ENCODE data around the gene MLLT3. TPM values are rescaled to one million over a fixed set of nuclear protein-coding genes. Genes with fewer than 3 reads are reported as not detected.

Gene MLLT3
- total RNA-seq, 4 donors from 2014 or later = 4.8 to 17.8 (median 12.1) TPM

DNA sequence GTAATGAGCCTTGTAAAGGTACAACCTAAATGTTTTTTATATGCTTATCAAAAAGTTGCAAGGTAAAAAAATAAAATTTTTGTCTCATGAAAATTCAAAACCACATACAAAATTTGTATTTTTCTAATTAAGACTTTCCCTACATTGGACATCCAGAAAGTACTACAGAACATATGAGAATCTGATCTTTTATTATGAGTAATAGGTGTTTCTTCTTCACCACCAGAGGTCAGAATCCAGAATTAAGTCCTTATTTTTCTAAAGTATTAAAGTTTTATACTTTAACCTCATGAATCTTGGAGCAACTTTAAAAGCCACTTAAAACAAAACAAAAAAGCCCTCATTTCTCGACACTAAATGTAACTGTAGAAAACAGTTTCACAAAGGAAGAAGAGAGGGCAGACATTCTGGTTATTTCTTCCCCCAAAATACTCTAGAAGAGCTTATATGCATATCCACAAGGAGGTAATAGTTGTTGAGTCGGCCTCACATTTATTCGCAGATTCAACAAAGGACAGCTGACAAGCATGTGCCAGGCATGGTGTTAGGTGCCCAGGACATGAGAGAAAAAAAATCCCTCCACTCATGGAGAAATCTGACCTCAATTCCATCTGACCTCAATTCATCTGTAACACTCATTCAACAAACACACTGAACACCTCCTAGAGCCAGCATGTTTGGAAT is 69.3 kb downstream of the MLLT3 start:
- ATAC-seq (ENCODE audit: low FRiP score) (no peak), DNase-seq (ENCODE audit: low spot score) (no peak)
- TF ChIP-seq, protein P1, sequence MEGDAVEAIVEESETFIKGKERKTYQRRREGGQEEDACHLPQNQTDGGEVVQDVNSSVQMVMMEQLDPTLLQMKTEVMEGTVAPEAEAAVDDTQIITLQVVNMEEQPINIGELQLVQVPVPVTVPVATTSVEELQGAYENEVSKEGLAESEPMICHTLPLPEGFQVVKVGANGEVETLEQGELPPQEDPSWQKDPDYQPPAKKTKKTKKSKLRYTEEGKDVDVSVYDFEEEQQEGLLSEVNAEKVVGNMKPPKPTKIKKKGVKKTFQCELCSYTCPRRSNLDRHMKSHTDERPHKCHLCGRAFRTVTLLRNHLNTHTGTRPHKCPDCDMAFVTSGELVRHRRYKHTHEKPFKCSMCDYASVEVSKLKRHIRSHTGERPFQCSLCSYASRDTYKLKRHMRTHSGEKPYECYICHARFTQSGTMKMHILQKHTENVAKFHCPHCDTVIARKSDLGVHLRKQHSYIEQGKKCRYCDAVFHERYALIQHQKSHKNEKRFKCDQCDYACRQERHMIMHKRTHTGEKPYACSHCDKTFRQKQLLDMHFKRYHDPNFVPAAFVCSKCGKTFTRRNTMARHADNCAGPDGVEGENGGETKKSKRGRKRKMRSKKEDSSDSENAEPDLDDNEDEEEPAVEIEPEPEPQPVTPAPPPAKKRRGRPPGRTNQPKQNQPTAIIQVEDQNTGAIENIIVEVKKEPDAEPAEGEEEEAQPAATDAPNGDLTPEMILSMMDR (IDR thresholded peaks at IDR 0.05) = no peak

DNA sequence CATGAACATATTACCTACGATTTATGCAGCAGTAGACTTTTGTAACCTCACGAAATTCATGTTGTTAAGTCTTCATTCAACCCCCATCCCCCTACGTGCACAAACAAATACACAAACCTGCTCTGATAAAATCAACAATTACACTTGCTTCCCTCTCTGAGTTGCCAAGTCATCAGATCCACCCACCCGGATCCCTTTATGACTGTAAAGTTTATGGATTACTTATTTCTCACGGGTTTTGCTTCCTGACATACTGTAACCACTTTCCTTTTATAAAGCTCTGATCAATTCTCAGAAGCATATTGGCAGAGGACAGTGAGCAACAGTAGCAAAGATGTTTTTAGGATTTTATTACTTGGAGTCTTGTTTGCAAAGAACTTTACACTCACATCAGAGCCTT is 70.5 kb downstream of the MLLT3 start:
- ATAC-seq (ENCODE audit: low FRiP score) (no peak), DNase-seq (ENCODE audit: low spot score) (no peak)
- TF ChIP-seq, protein P1 (IDR thresholded peaks at IDR 0.05) = no peak

DNA sequence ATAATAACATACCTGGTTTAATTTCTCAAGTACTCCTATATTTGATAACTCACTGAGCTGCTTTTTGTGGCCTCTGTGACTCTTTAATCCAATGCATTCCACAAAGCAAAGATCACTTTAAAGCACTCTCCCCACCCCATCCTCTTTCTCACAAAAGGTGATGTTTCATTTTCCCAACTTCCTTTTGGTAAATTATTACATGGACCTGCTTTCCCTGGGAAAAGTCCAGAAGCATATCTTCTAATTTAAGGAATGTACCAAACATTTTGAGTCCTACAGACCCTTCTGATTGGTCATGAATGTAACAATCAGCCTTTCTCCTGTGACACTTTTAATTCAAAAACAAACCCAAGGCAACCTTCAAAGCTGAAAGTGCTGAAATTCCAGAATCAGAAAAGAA is 71.1 kb downstream of the MLLT3 start:
- DNase-seq (ENCODE audit: low spot score) = no peak
- TF ChIP-seq, protein P1 (IDR thresholded peaks at IDR 0.05) = no peak
- no peak for ATAC-seq (ENCODE audit: low FRiP score)

DNA sequence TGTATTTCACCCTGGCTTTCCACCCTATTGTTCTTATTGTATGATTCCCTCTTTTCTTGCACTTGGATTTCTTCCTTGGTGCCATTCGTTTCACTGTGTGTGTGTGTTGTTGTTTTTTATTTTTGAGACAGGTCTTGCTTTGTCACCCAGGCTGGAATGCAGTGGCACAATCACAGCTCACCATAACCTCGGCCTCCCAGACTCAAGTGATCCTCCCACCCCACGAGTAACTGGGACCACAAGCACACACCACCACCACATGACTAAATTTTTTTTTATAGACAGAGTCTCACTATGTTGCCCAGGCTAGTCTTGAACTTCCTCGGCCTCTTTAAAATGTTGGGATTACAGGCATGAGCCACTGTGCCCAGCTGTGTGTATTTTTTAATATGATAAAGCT is 72.0 kb downstream of the MLLT3 start:
- DNase-seq (ENCODE audit: low spot score) (no peak), ATAC-seq (ENCODE audit: low FRiP score) (no peak)
- TF ChIP-seq, protein P1 (IDR thresholded peaks at IDR 0.05) = no peak

DNA sequence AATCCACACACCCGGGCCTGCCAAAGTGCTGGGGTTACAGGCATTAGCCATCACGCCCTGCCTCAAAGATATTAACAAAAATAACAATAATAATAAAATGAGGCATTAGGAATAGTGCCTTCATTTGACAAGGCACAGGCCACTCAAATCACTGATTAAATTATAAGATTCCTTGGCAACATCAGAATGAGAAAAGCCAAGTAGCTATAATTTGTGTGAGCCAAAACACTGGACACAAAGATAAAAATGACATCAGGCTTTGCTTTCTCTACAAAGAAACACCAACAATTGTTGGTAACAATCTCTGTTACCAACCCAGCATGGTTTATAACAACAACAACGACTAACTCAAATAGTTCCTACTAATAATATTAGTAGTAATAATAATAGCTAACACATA is 73.2 kb downstream of the MLLT3 start:
- ATAC-seq (ENCODE audit: low FRiP score) = no peak
- TF ChIP-seq, protein P1 (IDR thresholded peaks at IDR 0.05) = no peak
- DNase-seq (ENCODE audit: low spot score) = no peak

DNA sequence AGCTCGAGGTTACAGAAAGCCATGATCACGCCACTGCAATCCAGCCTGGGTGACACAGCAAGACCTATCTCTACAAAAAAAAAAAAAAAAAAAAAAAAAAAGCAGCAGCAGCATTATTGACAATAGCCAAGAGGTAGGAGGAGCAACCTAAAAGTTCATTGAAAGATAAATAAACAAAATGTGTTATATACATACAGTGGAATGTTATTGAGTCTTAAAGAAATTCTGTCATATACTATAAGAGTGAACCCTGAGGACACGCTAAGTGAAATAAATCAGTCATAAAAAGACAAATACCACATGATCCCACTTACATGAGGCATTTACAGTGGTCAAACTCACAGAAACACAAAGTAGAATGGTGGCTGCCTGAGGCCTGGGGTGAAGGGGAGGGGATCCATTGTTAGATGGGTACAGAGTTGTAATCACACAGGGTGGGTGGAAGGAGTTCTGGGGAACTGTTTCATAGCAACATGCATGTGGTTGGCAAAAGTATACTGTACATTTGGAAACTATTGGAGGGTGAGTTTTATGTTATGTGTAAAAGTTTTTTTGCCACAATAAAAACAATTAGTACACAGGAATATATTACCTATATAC is 77.2 kb downstream of the MLLT3 start:
- TF ChIP-seq, protein P1 (IDR thresholded peaks at IDR 0.05) = no peak
- no peak for ATAC-seq (ENCODE audit: low FRiP score)
- DNase-seq (ENCODE audit: low spot score) = no peak
